GM19193 (cell line): Measurements from ENCODE around the gene RORC.

ENCODE experiments used
- POLR2A ChIP-seq: IDR thresholded peaks from 4 replicates; pipeline ENCODE4 v1.6.1; 2011; ENCODE audit not compliant: insufficient read depth, insufficient read length; ENCODE audit errors: extremely low read depth

RORC gene

GRCh38 chr1:151805066-151805820 is 26.4 kb downstream of the RORC start, which contains the start of gene LINGO4:
TSS of gene LINGO4 (minus strand) at chr1:151805419. CDS start at chr1:151802704, 2,715 bp downstream.
- no peak for TF ChIP-seq POLR2A

GRCh38 chr1:151803915-151804314 is 27.7 kb downstream of the RORC start:
- TF ChIP-seq POLR2A: no peak

GRCh38 chr1:151803164-151803563 is 28.4 kb downstream of the RORC start:
- no peak for TF ChIP-seq POLR2A

- no peak for TF ChIP-seq POLR2A
Measured at GRCh38 chr1:151802372-151802771, 29.2 kb downstream of the RORC start.

GRCh38 chr1:151801846-151802245 is 29.8 kb downstream of the RORC start:
- TF ChIP-seq POLR2A: no peak

- TF ChIP-seq POLR2A: no peak
Measured at GRCh38 chr1:151801310-151801820, 30.2 kb downstream of the RORC start.

- no peak for TF ChIP-seq POLR2A
Measured at GRCh38 chr1:151800830-151801229, 30.8 kb downstream of the RORC start.

GRCh38 chr1:151799179-151800022 is 32.2 kb downstream of the RORC start:
- no peak for TF ChIP-seq POLR2A

- TF ChIP-seq POLR2A: no peak
Measured at GRCh38 chr1:151798571-151798970, 33.0 kb downstream of the RORC start.

GRCh38 chr1:151790940-151791651 is 40.5 kb downstream of the RORC start:
- no peak for TF ChIP-seq POLR2A

- TF ChIP-seq POLR2A: peak; percentile 35
Measured at GRCh38 chr1:151790071-151790939, 41.3 kb downstream of the RORC start, which contains the start of gene TDRKH. TSS of gene TDRKH (minus strand) at chr1:151790500. CDS start at chr1:151783022, 7,478 bp downstream.

GRCh38 chr1:151787689-151788088 is 43.9 kb downstream of the RORC start:
- TF ChIP-seq POLR2A: no peak

GRCh38 chr1:151783796-151784195 is 47.8 kb downstream of the RORC start:
- no peak for TF ChIP-seq POLR2A

- no peak for TF ChIP-seq POLR2A
Measured at GRCh38 chr1:151782741-151783140, 48.9 kb downstream of the RORC start.
